Uterus (tissue), 4 donors: Measurements from ENCODE around the gene MICAL2. TPM values are rescaled to one million over a fixed set of nuclear protein-coding genes. Genes with fewer than 3 reads are reported as not detected.

Experiments
- DNase-seq, 2 donors: peaks; one replicate each; pipeline ENCODE4 v3.0.0-alpha.2; 2019 to 2020
- H3K27ac ChIP-seq, 2 donors: fragments of 200-600 bp; sonication (generic); 1 replicate in 1 of 2; 2 replicates in 1 of 2; pipeline ENCODE4 v1.5.1; 2016 to 2018
- H3K27me3 ChIP-seq, 2 donors: fragments of 200-600 bp; sonication (generic); one replicate each; pipeline ENCODE4 v1.5.1; 2018 to 2019; ENCODE audit warnings: control low read depth in 1 of 2
- H3K36me3 ChIP-seq, 2 donors: fragments of 200-600 bp; sonication (generic); one replicate each; pipeline ENCODE4 v1.5.1; 2019; ENCODE audit warnings: control low read depth in 1 of 2
- H3K4me1 ChIP-seq, 2 donors: fragments of 200-600 bp; sonication (generic); one replicate each; pipeline ENCODE4 v1.5.1; 2018 to 2019; ENCODE audit warnings: control low read depth in 1 of 2
- H3K4me3 ChIP-seq, 2 donors: fragments of 200-600 bp; sonication (generic); 1 replicate in 1 of 2; 2 replicates in 1 of 2; pipeline ENCODE4 v1.5.1; 2018 to 2019; ENCODE audit warnings: mild to moderate bottlenecking in 1 of 2
- H3K9me3 ChIP-seq, 2 donors: fragments of 200-600 bp; sonication (generic); one replicate each; pipeline ENCODE4 v1.5.1; 2019; ENCODE audit warnings: control low read depth in 1 of 2
- POLR2A ChIP-seq, 2 donors: fragments of 450-650 bp; IDR thresholded peaks; one replicate each; pipeline ENCODE4 v1.6.1; 2016; ENCODE audit warnings: antibody characterized with exemption in 2 of 2, mild to moderate bottlenecking in 1 of 2, moderate library complexity in 1 of 2
- intact Hi-C: fragments of 100-400 bp; cut with DNase I; formaldehyde crosslinking; loops from one replicate; pipeline ENCODE4 v1.15.1; 2023; ENCODE audit warnings: low total_unique reads
- total RNA-seq, 4 donors: library from RNA; depleted of rRNA in 3 of 4; stranded (reverse); fragments of >200 nt in 3 of 4; gene quantifications; one replicate each; pipeline versions ENCODE4 v1.1.0 to v1.2.4, GENCODE V29; 2014 to 2023
- TF ChIP-seq, protein P1 (sequence below), 4 experiments: fragments of 200-600 bp in 2 of 4; fragments of 450-650 bp in 2 of 4; sonication (generic) in 2 of 4; IDR thresholded peaks; one replicate each; pipeline ENCODE4 v1.5.1; 2016 to 2019; ENCODE audit warnings: antibody characterized with exemption in 4 of 4, mild to moderate bottlenecking in 2 of 4, moderate library complexity in 1 of 4
- donor health status: DM: yes; HTN: yes; CAD: no.

Gene MICAL2
- total RNA-seq, 4 donors from 2014 or later = 29.6 to 139 (median 53.1) TPM

DNA sequence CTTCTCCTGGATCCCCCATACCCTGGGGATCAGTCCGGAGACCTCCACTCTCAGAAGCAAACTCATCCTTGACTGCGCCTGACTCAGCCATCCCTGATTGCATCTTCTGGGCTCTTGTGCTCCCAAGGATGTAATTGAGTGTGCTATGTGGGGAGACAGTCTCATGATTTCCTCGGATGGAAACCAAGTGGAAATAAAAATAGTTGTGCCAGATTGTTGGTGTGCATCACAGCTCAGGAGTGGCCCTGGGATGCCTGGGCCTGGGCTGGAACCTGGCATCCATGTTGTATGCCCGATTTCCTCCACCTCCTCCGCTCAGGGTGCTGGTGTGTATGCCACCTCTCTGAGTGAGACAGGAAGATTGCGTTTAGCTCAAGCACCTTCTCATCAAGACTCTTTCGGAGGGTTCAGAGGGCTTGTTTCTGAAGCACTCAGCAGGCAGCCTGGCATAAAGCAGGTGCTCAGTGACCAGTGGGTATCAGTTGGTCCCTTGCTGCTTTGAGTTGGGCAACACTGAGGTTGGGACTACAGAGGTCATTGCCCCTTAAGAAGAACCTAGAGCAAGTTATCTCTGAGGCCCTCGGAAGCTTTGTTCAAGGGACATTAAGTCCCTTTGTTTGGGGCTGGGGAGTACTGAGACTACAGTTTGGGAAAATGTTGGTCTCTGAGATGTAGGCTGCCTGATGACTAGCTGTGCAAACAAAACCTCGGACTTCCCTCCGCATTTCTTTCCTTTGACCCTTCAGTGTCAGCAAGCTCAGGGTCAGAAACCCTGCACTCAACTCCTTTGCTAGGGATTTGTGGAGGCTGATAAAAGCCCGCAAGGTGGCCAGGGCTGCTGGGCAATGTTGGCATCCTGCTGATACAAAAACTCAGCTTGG is 24.8 kb upstream of the MICAL2 start:
- intact Hi-C loops = no loop called here

DNA sequence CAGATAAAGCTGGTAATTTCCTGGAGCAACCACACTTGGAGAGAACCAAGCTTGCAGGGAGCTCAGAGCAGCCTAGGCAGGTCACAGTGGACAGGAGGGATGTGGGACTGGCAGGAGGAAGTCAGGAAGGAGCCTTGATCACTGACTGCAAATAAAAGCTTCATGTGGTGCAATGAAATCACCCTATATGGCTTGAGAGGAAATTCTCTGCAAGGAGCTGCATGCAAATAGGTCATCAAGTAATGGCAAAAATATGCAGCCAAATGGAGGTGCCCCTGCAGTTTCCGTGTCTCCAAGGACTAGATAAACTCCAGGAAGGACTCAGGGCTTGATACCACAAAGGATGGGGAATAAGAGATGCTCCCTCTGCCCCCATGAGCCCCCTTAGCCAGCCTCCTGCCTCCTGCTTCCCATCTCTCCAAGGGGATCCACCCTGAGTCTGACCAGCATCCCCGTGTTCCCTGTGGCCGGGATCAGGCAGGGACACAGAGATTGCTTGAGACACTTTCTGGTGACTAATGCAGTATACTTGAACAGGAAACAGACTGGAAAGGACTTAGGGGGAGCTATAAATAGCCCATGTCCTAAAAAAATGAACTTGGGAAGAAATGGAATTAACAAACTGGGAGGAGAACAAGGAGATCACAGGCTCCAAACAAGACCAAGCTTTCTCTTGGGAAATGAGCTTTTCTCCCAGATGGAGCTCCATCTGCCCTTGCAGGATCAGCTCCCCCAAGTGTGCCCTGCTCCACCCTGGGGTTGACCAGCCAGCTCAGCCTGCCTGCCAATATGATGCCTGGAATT is 23.9 kb upstream of the MICAL2 start:
- Histone ChIP-seq H3K4me1 (peaks cover 4 to 12% of the 10 kb centered on the region in 2 donors), H3K27ac (peak overlapping the region; percentile 86 to 97), H3K27me3 (no peaks in the 10 kb centered on the region), H3K9me3 (no peaks in the 10 kb centered on the region), H3K36me3 (no peaks in the 10 kb centered on the region), H3K4me3 (no peak overlapping the region)
- intact Hi-C loops = no loop called here
- TF ChIP-seq, protein P1, sequence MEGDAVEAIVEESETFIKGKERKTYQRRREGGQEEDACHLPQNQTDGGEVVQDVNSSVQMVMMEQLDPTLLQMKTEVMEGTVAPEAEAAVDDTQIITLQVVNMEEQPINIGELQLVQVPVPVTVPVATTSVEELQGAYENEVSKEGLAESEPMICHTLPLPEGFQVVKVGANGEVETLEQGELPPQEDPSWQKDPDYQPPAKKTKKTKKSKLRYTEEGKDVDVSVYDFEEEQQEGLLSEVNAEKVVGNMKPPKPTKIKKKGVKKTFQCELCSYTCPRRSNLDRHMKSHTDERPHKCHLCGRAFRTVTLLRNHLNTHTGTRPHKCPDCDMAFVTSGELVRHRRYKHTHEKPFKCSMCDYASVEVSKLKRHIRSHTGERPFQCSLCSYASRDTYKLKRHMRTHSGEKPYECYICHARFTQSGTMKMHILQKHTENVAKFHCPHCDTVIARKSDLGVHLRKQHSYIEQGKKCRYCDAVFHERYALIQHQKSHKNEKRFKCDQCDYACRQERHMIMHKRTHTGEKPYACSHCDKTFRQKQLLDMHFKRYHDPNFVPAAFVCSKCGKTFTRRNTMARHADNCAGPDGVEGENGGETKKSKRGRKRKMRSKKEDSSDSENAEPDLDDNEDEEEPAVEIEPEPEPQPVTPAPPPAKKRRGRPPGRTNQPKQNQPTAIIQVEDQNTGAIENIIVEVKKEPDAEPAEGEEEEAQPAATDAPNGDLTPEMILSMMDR (IDR thresholded peaks at IDR 0.05) = no peak
- TF ChIP-seq POLR2A (IDR thresholded peaks at IDR 0.05) = no peak
- peak; percentile 65 to 76 for DNase-seq

More for the DNA sequence above, 24.8 kb upstream of the MICAL2 start:
- H3K4me1 ChIP-seq = peaks cover 4 to 12% of the 10 kb centered on the region in 2 donors
- H3K27ac ChIP-seq = peak overlapping the region; percentile 86 to 97
- H3K4me3 ChIP-seq = no peak overlapping the region
- no peak for DNase-seq
- TF ChIP-seq POLR2A (IDR thresholded peaks at IDR 0.05) = no peak
- TF ChIP-seq, protein P1 (IDR thresholded peaks at IDR 0.05) = no peak
- no peaks in the 10 kb centered on the region for H3K36me3 ChIP-seq
- no peaks in the 10 kb centered on the region for H3K27me3 ChIP-seq
- H3K9me3 ChIP-seq = no peaks in the 10 kb centered on the region

DNA sequence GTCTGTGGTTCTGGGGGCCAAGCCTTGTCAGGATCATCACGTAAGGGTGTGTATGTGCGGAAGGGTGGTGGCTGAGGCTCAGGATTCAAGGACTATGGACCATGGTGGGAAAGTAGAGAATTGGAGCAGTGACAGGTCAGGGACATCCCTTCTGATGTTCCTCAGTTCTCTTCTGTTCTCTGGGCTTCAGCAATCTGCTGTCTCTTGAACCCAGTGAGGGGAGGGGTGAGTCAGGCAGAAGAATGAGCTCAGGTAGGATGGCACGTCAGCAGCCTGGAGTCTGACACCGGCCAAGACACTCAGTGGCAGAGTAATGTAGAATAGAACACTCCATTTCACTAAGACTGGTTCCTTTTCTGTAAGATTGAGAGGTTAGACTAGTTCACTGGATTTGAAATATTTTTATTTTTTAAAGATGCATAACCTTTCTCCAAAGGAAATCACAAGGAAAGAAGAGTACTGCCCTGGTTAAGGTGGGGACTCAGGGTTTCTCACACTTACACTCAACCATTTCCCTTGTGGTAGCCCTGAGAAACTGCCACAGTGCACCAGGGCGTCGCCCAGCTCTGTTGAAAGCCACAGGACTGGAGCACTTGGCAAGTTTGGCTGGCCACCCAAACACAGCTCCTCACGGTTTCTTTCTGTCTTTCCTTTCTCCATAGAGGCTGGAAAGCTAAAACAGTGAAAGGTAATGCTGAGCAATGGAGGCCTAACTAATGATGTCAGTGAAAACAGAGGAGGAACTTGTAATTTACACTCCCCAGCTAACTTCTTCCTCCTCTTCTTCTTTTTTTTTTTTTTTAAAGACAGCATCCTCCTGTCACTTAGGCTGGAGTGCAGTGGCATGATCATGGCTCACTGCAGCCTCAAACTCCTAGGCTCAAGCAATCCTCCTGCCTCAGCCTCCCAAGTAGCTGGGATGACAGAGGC is 23.1 kb upstream of the MICAL2 start:
- intact Hi-C loops = no loop called here
- no peaks in the 10 kb centered on the region for H3K36me3 ChIP-seq
- H3K9me3 ChIP-seq = no peaks in the 10 kb centered on the region
- H3K27me3 ChIP-seq = no peaks in the 10 kb centered on the region
- TF ChIP-seq POLR2A (IDR thresholded peaks at IDR 0.05) = no peak
- TF ChIP-seq, protein P1 (IDR thresholded peaks at IDR 0.05) = peak in 1 of 4 experiments; percentile 6
- DNase-seq = no peak
- H3K4me3 ChIP-seq = no peak overlapping the region
- peaks cover 4 to 12% of the 10 kb centered on the region in 2 donors for H3K4me1 ChIP-seq
- peak overlapping the region; percentile 86 to 97 for H3K27ac ChIP-seq

DNA sequence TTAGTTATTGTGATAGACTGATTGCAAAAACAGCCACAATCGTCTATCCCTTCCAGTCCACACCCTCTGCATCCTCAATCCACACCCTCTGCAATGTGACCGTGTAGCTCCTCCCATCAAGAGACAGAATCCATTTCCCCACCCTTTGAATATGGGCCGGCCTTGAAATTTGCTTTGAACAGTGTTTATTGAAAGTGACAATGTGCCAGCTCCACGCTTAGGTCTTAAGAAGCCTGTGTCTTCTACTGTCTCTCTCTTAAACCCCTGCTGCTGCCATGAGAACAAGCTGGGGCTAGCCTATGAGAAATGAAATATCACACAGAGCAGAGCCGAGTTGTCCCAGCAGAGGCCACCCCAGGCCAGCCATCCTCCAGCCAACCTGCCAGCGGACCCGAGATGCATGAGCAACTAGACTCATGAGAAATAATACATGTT is 22.3 kb upstream of the MICAL2 start:
- H3K4me3 ChIP-seq = no peak overlapping the region
- peaks cover 4 to 12% of the 10 kb centered on the region in 2 donors for H3K4me1 ChIP-seq
- no peak for TF ChIP-seq POLR2A (IDR thresholded peaks at IDR 0.05)
- TF ChIP-seq, protein P1 (IDR thresholded peaks at IDR 0.05) = peak in 3 of 4 experiments; percentile 8 to 49 (median 31)
- no peaks in the 10 kb centered on the region for H3K36me3 ChIP-seq
- H3K27me3 ChIP-seq = no peaks in the 10 kb centered on the region
- no peaks in the 10 kb centered on the region for H3K9me3 ChIP-seq
- peak overlapping the region; percentile 86 to 97 for H3K27ac ChIP-seq
- no peak for DNase-seq
- intact Hi-C loops = no loop called here
